Activated T-cell treated with anti-CD3 and anti-CD28 coated beads, Interleukin-2, amount 50 U/mL, for 48 hours (primary cell): ENCODE measurements around the gene MAMDC4.
"Not testable (repeated sequence)": the region's sequence is repeated elsewhere in the genome, so short reads cannot be mapped to it uniquely, and the experiment has no call there.

Source experiments
- DNase-seq, 2 experiments: peaks; one replicate each; pipeline ENCODE4 v3.0.0-alpha.2; 2020

MAMDC4 gene

DNA sequence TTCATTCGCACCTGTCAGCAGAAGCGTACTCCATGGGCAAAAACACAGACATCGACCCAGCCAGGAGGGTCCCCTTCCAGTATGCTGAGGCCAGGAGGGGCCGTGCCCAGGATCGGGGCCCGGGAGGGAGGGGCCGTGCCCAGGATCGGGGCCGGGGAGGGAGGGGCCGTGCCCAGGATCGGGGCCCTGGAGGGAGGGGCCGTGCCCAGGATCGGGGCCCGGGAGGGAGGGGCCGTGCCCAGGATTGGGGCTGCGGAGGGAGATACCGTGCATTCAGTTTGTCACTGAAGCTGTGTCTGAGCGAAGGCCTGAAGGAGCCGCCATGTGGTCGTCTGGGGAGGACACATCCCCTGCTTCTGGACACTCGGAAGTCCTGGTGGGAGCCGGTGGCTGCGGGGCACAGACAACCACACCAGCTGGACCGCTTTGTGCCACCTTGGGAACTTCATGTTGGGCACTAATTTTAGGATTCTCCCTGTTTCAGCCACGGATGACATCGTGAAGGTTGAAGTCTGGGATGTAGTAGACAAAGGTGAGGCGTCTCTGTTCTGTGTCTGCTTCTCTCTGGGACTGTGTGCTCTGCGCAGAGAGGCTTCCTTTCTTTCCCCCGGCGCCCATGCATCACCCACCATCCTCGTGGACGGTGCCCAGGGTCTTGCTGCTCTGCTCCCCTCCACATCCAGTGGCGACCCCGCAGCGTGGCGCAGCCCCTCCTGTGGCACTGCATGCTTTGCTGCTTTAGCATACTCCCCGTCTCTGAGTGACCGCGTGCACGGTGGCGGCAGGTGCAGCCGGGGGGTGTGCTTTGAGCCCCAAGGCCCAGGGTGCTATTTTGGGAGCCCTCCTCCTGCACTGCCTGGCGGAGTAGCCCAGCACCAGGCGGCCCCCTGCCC, 26.6 kb upstream of the MAMDC4 start:
- DNase-seq, result no peak

DNA sequence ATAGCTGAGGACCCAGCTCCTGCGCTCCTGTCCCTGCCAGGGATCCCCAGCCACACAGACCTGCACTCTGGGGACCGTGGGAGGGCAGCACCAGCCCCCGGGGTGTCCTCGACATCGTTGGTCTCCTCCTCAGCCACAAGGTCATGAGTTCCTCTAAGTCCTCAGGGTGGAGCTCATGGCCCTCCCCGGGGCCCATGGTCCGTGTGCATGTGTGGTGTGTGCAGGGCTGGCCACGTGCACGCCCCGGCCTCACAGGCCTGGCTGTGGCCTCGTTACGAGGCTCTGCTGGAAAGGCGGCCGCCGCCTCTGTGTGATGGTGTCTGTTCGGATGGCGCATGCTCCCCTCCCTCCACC, 26.0 kb upstream of the MAMDC4 start:
- DNase-seq, result no peak

DNA sequence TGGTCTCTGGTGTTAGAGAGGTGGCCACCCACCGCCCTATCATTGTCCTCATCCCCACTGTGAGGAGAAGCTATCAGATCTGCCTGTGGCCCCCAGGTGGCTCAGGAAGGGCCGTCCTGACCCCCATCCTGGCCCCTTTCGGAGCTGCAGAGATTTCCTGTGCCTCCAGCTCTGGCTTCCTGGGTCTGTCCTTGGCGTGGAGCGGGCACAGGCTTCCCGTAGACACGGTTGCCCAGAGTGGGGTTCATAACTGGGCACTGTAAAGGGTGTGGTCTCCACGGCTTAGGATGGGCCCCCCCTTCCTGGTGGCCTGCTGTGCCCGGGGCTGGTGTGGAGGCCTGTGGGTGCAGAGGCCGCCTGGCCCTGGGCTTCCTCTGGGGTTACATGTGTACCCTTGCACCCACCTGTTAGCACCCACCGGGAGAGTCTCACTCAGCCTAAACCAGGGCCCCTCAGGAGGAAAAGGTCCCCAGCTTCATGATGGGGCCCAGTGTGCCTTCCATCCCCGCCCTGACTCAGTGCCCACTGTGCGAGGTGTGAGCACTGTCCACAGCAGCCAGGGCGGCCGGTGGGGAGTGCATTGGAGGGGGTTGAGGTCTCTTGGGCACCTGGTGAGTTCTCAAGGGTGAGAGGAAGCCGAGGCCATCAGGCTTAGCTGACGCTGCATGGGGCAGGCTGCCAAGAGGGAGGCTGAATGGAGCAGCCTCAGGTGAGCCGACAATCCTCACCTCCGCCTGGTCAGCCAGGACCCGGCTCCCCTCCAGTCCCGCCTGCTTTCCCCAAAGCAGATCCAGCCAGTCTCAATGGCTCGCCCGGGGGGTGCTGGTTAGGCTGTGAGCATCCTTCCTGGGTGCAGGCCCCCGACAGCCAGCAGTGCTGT, 25.2 kb upstream of the MAMDC4 start:
- no peak for DNase-seq

DNA sequence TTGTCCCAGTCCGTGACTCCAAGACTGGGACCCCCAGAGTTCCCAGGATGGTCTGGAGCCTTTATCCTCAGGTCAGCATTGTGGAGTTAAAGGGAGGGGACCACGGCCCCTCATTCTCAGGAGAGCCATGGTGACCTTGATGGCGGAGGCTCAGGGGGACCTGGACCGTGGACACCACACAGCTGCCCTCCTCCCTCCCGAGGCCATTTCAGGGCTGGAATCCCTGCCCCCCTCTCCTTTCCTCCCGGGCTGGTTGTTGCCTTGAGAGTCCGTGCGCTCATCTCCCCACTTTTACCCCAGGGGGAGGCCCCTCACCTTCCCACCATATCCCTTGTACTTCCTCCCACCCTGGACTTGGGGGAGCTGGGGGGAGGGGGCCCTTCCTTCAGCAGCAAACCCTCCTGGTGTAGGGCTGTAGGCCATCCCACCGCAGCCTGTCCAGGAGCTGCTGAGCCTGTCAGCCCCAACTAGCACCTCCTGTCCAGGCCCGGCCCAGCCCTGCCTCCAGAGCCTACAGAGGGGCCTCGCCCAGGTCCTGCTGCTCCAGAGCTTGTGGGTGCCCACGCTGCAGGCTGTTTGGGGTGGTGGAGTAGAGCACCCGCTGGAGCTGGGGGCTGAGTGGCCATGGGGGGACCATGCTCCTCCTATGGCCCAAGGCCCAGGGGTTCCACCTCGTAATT, 24.2 kb upstream of the MAMDC4 start:
- DNase-seq, result no peak

DNA sequence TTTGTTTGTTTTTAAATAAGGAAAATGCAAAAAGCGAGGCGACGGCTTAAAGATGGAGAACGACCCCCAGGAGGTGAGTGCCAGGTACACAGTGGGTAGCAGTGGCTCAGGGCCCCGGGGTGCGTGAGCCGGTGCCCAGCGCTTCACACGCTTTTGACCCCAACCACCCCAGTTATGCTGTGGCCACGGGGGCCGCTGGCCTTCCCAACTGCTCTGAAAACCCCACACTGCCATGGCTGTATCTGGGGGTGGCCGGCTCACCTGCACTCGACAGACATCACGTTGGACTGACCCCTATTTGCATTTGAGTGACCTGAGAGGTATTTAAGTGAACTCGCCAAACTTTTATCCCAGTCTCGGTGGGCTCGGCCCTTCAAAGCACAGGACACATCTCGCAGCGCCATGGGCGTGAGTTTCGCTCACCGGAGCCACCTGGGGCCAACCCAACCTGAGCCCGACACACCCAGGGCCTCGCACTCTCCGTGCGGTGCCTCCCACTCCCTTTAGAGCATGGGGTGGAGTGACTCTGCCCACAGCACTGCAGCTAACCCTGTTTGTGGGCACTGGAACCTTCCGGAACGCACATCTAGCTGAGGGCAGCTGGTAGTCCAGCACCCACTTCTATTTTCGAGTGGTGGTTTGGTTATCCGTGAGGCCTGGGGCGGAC, 23.5 kb upstream of the MAMDC4 start:
- DNase-seq, result no peak

DNA sequence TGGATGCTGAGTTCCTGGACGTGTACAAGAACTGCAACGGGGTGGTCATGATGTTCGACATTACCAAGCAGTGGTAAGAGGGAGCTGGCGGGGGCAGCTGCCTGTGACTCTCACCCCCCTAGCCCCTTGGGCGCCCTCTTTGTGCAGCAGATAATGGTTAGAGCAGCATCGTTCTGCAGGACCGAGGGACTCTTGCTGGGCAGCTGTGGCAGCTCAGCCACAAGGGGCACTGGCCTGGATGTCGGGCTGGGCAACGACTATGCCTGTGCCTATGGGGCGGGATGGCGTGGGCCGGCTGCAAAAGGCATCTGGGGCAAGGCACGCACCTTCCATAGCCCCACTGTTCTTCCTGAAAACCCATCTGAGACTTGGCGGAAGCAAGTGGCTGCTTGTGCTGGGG, 22.7 kb upstream of the MAMDC4 start:
- no peak for DNase-seq

DNA sequence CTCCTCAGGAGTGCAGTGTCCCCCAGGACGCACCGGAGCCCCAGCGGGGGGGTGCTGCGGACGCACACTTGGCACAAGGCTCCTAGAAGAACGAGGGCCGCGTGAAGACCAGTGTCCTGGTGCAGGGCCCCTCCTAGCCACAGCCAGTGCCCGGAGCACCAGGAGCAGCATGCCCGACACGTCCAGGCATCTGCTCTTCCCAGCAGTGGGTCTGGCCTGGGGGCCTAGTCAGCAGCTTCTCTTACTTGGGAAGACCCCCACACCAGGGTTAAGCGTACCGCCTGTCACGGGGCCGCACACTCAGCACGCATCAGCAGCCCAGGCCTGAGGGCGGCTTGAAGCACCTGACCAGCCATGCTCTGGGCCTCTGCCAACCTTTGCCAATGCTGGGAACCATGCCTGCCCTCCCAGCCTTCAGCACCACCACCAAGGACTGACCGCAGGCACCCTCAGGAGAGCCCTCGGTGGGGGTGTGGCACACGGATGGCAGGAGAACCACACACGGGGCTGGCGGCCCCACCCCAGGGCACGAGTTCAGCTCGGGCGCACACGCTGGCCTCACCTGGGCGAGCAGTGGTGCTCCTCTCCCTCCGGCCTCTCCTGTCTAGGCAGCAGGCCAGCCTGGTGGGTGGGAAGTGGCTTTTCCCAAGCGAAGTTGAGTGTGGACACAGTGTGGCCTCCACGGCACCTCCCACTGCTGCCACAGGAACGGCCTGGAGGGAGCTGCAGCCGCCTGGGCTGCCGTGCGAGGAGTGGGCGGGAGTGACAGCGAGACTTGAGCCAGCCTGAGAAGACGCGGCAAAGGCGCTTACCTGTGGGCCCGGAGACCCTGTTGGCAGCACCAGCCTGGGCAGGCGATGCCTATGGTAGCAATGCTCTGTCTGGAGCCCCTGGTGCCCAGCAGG, 21.9 kb upstream of the MAMDC4 start:
- no peak for DNase-seq

DNA sequence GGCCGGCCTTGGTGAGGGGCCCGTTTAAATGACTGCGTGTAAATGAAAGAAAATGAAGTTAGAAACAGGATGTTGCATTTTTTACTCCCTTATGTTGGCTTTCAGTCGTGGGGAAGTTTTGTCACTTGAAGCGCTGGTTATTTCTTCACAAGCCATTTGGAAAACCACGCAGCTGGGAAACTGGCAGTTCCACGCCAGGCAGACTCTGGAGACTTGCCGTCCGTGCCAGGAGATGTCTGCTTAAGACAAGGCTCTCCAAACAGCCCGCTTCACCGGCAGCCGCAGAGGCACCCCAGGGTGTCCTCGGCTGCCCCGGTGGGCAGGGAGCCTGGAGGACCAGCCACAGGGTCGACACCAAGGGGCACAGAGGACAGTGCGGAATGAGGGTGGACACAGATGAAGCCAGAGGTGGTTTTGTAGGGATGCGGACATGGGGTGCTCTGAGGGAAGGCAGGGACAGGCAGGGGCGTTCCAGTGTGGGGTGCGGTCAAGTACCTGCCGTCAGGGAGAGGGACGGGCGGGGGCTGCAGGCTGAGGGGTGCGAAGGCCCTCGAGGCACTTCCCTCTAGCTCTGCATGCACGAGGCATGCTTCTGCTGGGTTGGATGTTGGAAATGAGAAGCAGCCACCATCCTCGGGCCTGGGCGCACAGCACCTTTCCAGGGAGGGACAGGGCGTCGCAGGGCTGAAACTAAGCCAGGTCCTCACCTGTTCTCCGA, 21.0 kb upstream of the MAMDC4 start:
- no peak for DNase-seq

DNA sequence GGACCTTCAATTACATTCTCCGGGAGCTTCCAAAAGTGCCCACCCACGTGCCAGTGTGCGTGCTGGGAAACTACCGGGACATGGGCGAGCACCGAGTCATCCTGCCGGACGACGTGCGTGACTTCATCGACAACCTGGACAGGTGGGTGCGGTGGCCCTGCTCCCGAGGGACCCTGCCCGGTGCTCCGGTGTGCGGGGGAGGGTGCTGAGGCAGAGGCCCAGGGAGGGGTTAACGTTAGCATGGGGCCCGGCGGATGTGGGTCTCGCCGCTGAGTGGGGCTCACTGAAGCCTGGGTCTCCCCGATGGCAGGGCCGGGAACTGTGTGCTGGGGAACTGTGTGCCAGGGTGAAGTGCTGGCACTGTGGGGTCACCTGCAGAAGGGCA, 20.4 kb upstream of the MAMDC4 start:
- DNase-seq, result no peak

DNA sequence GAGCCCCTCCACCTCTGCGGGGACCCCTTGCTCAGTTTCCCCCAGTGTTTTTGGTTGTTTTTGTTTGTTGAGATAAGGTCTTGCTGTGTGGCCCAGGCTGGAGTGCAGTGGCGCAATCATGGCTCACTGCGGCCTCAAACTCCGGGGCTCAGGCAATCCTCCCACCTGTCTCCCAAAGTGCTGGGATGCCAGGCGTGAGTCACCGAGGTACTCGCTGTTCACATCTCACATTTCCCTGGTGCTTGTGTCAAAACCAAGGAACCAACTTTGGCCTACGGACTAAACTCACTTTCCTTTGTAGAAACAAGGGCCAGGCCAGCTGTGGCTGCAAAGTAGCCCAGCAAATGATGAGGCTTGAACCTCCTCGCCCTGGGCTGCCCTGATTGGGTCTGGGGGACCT, 19.6 kb upstream of the MAMDC4 start:
- no peak for DNase-seq

DNA sequence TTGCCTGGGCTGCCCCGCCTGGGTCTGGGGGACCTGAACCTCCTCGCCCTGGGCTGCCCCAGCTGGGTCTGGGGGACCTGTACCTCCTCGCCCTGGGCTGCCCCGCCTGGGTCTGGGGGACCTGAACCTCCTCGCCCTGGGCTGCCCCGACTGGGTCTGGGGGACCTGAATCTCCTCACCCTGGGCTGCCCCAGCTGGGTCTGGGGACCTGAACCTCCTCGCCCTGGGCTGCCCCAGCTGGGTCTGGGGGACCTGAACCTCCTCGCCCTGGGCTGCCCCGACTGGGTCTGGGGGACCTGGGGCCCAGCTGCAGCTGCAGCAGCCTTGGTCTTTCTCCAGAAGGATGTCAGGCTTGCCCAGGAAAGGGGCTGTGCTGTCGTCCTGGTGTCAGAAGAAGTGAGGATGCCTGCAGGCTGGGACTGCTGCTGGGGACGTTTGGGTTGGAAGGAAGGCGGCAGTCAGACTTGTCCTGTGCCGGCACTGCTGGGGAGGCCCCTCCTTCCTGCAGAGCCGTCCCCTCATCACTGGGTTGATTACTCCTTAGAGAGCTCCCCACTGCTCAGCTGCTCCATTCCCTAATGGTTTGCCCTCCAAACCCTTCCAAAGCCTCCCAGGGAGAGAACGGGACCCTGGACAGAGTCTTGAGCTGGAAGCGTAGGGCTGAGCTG, 18.6 kb upstream of the MAMDC4 start:
- not testable (repeated sequence) for DNase-seq

DNA sequence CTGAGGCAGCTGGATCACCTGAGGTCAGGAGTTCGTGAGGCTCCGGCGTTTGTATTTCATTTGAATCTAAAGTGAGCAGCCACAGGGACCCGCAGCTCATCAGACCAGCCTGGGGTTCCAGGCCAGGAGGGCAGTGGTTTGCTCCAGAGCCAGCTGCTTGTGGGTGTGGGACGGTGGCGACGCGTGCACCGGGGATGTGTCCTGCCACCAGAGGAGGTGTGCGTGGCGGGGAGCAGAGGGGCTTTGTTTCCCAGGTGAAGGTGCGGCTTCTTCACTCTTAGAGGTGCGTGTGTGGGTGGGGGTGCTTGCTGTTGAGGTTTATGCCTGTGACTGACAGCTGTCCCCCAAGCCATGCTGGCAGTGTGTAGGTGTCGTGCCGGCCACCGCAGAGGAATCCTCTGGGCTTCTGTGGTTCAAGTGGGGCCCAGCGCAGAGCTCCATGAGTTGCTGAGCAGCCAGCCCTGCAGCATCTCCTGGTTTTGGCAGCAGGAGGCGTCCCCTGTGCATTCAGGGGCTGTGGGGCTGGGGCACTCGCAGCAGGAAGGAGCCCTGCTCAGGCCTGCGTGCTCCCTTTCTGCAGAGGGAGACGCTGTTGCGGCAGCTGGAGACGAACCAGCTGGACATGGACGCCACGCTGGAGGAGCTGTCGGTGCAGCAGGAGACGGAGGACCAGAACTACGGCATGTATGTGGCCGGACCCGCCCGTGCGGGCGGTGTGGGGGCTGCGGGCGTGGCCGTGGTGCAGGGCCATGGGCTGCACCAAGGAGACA, 16.8 kb upstream of the MAMDC4 start:
- DNase-seq, result no peak

DNA sequence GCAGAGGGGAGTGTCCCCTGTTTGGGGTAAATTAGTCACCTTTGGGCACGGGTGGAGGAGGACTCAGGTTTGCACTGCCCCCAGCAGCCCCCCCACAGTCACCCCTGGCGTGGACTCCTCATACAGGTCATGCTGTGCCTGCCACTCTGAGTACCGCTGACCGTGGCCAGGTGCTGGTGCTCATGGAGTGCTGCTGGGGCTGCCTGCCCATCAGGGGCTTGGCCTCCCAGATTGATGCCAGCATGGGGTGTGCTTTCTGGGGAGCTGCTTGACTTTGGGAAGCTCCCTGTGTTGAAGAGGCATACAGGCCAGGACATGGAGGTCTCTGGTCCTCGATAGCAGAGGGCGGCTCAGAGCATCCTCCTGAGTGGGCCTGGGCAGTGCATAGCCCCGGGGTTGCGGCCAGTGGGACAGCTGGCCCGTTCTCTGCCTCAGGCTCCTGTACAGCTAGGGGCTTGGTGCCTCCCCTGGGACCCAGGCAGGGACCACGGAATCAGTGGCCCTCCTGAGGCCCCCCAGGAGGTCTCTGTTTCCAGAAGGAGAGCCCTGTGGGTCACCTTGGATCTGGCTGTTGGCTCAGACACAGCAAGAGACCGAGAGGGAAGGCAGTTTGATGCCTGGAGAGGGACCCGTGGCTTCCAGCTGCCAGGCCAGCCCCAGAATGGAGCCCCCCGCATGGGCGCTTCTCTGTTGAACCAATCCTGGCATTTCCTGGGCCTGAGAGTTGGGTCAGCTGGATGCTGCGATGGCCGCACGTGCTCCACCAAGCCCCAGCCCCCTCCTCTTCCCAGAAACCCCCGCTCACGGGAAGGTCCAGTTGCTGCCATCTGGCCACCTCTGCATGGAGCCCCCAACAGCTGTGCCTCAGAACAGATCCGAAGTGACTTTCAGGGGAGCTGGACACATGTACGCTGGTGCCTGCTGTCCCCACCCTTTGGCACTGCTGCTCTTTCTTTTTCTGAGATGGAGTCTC, 15.9 kb upstream of the MAMDC4 start:
- no peak for DNase-seq

DNA sequence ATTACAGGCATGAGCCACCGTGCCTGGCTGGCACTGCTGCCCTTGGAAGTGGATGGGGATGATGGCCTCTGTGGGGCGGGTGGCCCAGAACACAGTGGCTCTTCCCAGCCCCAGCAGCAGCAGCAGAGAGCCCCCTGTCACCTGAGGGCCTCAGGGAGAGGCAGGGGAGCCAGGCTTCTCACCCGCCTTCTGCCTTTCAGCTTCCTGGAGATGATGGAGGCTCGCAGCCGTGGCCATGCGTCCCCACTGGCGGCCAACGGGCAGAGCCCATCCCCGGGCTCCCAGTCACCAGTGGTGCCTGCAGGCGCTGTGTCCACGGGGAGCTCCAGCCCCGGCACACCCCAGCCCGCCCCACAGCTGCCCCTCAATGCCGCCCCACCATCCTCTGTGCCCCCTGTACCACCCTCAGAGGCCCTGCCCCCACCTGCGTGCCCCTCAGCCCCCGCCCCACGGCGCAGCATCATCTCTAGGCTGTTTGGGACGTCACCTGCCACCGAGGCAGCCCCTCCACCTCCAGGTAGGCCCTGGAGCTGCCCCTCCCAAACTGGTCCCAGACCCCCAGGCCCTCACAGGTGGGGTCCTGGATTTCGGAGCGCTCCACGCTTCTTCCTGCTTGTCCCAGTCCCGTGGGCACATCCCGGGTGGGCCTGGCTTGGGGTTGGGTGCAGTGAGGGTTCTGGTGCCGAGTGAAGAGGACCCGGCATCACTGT, 14.8 kb upstream of the MAMDC4 start:
- no peak for DNase-seq

DNA sequence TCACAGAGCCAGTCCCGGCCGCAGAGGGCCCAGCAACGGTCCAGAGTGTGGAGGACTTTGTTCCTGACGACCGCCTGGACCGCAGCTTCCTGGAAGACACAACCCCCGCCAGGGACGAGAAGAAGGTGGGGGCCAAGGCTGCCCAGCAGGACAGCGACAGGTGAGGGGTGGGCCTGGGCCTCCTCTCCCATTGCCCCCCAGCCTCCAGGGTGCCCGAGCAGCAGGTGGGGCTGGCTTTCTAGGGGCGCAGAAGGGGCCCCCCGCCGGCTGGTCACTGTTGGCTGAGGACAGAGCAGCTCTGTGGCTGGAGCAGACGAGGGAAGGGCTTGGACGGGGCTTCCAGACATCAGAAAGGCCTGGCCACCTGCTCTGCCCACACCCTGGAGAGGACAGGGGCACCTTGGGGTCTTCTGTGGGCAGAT, 14.3 kb upstream of the MAMDC4 start:
- DNase-seq, result not testable (repeated sequence)

DNA sequence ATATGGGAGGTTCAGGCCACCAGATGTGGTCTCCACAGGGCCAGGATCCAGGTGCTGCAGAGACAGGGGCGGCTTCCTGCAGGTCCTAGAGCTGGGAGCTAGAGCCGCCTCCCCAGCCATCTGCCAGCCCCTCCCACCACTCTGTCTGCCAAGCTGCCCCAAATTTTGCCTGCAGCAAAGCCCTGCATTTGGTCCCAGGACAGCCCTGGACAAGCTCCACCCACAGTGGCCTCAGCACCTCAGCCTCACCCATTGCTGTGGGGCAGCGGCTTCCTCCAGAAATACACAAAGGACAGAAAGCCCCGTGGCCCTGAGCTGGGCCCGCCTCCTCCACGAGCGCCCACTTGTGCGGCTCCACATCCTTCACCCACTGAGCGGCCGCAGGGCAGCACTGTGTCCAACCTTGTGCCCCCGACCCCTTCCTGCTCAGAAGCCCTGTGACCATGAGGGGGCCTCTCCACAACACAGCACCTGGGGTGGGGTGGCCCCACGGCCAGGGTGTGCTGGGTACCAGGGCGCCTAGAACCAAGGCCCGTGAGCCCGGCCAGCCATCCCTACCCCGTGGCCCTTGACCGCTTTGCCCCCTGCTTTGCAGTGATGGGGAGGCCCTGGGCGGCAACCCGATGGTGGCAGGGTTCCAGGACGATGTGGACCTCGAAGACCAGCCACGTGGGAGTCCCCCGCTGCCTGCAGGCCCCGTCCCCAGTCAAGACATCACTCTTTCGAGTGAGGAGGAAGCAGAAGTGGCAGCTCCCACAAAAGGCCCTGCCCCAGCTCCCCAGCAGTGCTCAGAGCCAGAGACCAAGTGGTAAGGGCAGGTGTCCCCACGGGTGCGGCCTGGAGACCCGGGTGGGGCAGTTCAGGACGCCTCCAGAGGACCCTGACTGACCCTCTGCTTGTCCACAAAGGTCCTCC, 13.6 kb upstream of the MAMDC4 start:
- DNase-seq, result no peak
